Activated CD4-positive, alpha-beta T cell treated with anti-CD3 and anti-CD28 coated beads for 4 hours (primary cell): ENCODE measurements around the gene GYS1.
A peak's percentile ranks its signal among the peaks of the same experiment; 100 is the strongest.
"Not testable (repeated sequence)": the region's sequence is repeated elsewhere in the genome, so short reads cannot be mapped to it uniquely, and the experiment has no call there.

Source experiments
- DNase-seq, 2 donors: peaks; one replicate each; pipeline ENCODE4 v3.0.0-alpha.2; 2020

The GYS1 gene

DNA sequence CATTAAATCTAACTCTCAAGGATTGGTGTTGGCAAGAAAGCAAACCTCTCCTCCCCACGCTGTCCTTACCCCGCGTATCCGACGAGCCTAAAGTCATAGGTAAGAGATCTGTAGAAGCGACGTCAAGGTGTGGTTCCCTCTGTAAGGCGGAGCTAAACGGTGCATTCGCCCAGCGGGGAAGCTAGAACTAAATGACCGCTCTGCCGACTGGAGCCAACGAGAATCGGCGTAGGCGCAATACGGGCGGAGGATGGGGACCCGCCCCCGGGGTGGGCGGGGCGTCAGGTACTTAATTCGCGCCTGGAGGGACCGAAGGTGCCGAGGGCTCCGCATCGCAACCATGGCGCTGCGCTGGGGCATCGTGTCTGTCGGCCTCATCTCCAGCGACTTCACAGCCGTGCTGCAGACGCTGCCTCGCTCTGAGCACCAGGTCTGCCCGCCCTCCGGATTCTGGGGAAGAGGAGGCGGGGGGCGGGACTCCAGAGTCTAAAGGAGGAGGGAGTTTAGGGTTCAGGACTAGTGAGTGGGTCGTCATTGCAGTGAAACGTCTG, 59.7 kb downstream of the GYS1 start, which contains the start of gene DHDH:
Gene DHDH (plus strand): TSS at position 318 of the 551 bp plus-strand sequence. CDS start 23 bp downstream, at position 341.
- peak; percentile 78 for DNase-seq

DNA sequence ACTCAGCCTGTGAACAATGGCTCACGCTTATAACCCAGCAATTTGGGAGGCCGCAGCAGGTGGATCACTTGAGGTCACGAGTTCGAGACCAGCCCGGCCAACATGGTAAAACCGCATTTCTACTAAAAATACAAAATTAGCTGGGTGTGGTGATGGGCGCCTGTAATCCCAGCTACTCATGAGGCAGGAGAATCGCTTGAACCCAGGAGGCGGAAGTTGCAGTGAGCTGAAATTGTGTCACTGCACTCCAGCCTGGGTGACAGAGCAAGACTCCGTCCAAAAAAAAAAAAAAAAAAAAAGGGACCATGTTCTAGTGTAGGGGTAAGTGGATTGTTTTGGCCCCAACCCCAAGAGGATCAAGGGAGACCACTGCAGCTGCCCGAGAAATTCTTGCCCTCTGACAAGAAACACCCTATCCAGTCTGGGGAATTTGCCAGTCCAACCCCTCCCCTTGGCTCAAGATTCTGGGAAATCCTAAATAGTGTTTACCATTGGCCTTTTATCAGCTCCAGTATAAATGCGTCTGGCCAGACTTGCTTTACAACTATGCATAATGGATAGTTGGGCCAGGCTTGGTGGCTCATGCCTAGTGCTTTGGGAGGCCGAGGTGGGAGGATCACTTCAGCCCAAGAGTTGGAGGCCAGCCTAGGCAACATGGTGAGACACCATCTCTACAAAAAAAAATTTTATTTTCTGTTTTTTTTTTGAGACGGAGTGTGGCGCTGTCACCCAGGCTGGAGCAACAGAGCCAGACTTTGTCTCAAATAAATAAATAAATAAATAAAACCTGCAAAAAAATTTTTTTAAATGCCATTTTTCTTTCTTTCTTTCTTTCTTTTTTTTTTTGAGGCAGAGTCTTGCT, 64.7 kb downstream of the GYS1 start:
- no peak for DNase-seq

DNA sequence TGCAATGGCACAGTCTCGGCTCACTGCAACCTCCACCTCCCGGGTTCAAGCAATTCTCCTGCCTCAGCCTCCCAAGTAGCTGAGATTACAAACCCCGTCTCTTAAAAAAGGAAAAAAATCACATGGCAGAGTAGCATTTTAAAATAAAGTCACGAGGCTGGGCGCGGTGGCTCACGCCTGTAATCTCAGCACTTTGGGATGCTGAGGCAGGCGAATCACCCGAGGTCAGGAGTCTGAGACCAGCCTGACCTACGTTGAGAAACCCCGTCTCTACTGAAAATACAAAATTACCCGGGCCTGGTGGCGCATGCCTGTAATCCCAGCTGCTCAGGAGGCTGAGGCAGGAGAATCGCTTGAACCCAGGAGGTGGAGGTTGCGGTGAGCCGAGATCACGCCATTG, 65.4 kb downstream of the GYS1 start:
- DNase-seq, result not testable (repeated sequence)

DNA sequence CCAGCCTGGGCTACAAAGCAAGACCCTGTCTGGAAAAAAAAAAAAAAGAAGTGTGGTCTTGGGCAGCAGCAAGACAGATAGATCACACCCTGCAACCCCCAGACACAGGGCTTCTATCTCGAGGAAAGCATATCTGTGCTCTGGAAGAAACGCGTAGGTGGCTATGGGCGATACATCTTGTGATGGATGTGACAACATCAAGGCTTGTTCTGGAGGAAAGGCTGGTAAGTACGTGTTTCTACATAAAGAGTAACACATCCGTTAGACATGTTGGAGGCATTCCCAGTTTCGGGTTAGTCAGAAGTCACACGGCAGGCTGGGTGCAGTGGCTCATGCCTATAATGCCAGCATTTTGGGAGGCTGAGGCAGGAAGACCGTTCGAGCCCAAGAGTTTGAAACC, 66.2 kb downstream of the GYS1 start:
- DNase-seq, result peak in 1 of 2 donors; percentile 11

DNA sequence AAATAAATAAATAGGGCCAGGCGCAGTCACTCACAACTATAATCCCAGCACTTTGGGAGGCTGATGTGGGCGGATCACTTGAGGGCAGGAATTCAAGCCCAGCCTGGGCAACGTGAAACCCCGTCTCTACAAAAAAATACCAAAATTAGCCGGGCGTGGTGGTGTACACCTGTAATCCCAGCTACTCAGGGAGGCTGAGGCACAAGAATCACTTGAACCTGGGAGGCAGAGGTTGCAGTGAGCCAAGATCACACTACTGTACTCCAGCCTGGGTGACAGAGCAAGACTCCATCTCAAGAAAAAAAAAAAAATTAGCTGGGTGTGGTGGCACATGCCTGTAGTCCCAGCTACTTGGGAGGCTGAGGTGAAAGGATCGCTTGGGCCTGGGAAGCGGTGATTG, 67.2 kb downstream of the GYS1 start:
- DNase-seq, result not testable (repeated sequence)

DNA sequence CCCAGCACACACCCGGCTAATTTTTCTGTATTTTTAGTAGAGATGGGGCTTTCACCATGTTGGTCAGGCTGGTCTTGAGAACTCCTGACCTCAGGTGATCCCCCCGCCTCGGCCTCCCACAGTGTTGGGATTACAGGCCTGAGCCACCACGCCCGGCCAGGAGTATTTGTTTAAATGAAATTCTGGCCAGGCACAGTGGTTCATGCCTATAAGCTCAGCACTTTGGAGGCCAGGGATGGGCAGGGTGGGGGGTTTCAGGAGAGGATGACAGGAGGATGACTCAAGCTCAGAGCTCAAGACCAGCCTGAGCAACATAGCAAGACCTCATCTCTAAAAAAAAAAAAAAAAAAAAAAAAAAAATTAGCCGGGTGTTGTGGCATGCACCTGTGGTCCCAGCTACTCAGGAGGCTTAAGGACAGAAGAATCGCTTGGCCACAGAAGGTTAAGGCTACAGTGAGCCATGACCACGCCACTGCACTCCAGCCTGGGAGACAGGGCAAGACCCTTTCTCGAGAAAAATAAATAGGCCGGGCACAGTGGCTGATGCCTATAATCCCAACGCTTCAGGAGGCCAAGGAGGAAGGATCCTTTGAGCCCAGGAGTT, 67.8 kb downstream of the GYS1 start:
- DNase-seq, result no peak

DNA sequence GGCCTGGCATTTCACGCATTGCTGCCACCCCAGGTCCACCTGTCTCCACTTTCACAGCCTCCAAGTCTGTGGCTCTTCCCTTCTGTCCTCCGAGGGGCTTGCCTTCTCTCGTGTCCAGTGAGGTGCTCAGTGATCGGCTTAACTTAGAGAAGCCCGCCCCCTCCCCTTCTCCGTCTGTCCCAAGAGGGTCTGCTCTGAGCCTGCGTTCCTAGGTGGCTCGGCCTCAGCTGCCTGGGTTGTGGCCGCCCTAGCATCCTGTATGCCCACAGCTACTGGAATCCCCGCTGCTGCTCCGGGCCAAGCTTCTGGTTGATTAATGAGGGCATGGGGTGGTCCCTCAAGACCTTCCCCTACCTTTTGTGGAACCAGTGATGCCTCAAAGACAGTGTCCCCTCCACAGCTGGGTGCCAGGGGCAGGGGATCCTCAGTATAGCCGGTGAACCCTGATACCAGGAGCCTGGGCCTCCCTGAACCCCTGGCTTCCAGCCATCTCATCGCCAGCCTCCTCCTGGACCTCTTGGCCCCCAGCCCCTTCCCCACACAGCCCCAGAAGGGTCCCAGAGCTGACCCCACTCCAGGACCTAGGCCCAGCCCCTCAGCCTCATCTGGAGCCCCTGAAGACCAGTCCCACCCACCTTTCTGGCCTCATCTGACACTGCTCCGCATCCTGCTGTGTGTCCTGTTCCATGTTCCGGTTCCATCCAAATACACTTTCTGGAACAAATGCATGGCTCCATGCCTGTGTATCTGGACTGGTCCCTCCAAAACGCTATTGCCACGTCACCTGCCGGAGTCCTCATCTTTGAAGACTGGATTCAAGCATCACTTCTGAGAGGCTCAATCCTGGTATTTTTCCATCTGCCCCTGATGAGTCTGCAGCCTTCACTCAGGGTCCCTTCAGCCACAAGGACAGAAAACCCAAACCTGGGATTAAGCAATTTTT, 70.3 kb downstream of the GYS1 start:
- no peak for DNase-seq

DNA sequence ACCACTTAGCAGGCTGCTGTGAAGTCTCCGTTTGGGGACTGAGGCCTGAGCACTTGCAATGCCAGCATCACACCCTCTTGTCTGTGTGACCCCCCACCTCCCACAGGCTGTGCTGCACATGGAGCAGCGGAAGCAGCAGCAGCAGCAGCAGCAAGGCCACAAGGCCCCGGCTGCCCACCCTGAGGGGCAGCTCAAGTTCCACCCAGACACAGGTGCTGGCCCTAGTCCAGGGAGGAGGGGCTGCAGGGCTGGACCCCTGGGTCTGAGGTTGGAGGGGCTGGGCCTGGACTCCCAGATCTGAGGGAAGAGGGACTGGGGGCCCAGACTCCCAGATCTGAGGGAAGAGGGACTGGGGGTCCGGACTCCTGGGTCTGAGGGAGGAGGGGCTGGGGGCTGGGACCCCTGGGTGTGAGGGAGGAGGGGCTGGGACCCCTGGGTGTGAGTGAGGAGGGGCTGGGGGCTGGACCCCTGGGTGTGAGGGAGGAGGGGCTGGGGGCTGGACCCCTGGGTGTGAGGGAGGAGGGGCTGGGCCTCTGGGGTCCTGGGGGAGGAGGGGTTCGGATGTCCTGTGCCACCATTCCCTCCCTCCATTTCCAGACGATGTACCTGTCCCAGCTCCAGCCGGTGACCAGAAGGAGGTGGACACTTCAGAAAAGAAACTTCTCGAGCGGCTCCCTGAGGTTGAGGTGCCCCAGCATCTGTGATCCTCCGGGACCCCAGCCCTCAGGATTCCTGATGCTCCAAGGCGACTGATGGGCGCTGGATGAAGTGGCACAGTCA, 71.2 kb downstream of the GYS1 start:
- no peak for DNase-seq

DNA sequence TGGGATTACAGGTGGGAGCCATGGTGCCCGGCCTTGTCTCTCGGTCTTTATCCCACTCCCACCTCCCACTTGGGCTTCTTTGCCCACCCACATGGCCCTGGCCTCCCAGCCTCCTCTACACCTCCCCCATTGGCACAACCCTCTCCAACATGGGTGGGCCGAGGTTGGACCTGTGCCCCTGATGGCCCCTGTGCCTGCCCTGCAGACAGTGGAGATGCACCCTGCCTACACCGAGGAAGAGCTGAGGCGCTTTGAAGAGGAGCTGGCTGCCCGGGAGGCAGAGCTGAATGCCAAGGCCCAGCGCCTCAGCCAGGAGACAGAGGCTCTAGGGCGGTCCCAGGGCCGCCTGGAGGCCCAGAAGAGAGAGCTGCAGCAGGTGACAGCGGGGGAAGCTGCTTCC, 72.2 kb downstream of the GYS1 start:
- DNase-seq, result no peak

DNA sequence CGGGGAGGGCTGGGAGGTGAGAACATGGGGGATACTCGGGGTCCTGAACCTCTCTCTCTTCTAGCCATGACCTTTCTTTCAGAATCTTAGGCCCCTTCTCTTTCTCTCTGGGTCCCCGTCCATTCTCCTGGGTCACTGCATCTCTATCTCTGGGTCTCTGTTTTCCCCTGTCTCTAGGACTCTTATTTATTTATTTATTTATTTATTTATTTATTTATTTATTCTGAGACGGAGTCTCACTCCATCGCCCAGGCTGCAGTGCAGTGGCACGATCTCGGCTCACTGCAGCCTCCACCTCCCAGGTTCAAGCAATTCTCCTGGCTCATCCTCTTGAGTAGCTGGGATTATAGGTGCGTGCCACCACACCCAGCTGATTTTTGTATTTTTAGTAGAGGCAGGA, 73.8 kb downstream of the GYS1 start:
- not testable (repeated sequence) for DNase-seq

DNA sequence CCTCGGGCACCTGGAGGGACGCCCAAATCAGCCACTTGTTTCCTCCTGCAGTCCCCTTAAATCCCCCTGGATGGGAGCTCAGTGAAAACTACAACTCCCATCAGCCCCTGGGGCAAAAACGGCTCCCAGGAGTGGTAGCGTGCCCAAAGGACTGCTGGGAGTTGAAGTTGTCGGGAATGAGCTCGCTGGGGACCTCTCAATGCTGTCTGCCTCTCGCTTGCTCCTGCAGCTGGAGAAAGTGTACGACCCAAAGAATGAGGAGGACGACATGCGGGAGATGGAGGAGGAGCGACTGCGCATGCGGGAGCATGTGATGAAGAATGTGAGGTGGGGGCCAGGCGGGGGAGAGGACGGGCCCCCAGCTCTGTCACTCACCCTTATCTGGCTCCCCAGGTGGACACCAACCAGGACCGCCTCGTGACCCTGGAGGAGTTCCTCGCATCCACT, 74.3 kb downstream of the GYS1 start:
- DNase-seq, result no peak
